ENCODE measurements around the gene GAPVD1. TPM values are rescaled to one million over a fixed set of nuclear protein-coding genes. Genes with fewer than 3 reads are reported as not detected.

GAPVD1 gene
- total RNA-seq, 1 experiment from 2014 or later, result 33.3 TPM

DNA sequence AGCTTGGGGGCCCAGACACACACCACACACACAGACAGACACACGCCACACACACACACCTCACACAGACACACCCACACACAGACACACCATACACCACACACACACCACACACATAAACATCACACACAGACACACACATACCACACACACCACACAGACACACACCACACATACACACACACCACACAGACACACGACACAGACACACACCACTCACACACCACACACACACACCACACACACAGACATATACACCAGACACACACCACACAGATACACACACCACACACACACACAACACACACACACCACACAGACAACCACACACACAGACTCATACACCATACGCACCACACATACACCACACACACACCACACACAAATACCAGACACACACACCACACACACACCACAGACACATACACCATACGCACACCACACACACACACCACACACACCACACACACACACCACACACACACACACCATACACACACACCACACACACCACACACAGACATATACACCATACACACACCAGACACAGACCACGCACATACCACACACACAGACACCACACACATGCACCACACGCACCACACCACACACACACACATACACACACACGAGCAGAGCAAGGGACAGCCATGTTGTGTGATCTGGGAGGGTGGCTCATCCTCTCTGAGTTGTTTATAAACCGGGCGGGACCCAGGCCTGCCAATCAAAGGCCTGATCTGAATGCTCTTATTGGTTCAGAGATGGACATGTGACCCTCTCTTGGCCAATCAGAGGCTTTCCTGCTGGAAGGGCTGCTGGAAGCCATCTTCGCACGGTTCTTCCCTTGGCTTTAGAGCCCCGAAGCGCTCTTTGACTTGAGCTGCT is 148.3 kb downstream of the GAPVD1 start (continued):
- TF ChIP-seq FOXJ3 (CRISPR knock-in tag; IDR thresholded peaks at IDR 0.05; ENCODE audit: borderline replicate concordance) (no peak), TP53 (CRISPR knock-in tag; IDR thresholded peaks at IDR 0.05) (no peak), ZNF671 (CRISPR knock-in tag; IDR thresholded peaks at IDR 0.05) (no peak), ZNF263 (CRISPR knock-in tag; IDR thresholded peaks at IDR 0.05; ENCODE audit: low read depth) (no peak), USF1 (CRISPR knock-in tag; IDR thresholded peaks at IDR 0.05) (peak; percentile 91), NFE2L1 (CRISPR knock-in tag; IDR thresholded peaks at IDR 0.05) (0 out of 2 replicates have a peak, but pooled peaks have one; percentile 21)

GRCh38 chr9:125410522-125410894 is 148.9 kb downstream of the GAPVD1 start:
- Mint-ChIP-seq H3K27ac (no peak overlapping the region), H3K4me3 (no peak overlapping the region), H3K9me3 (peaks cover 7% of the 10 kb centered on the region; the same call in 1 of the 2 replicates), H3K27me3 (ENCODE audit: low read depth) (peaks cover 31% of the 10 kb centered on the region), H3K36me3 (no peaks in the 10 kb centered on the region), H3K4me1 (peaks cover 12% of the 10 kb centered on the region)
- DNase-seq (ENCODE audit: low spot score) (no peak), ATAC-seq (no peak)
- CTCF ChIA-PET, result no interaction called here
- no peak for TF ChIP-seq CREB1 (CRISPR knock-in tag; IDR thresholded peaks at IDR 0.05)
- TF ChIP-seq, protein P1, sequence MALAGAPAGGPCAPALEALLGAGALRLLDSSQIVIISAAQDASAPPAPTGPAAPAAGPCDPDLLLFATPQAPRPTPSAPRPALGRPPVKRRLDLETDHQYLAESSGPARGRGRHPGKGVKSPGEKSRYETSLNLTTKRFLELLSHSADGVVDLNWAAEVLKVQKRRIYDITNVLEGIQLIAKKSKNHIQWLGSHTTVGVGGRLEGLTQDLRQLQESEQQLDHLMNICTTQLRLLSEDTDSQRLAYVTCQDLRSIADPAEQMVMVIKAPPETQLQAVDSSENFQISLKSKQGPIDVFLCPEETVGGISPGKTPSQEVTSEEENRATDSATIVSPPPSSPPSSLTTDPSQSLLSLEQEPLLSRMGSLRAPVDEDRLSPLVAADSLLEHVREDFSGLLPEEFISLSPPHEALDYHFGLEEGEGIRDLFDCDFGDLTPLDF (CRISPR knock-in tag; IDR thresholded peaks at IDR 0.05), result no peak
- TF ChIP-seq TP53 (CRISPR knock-in tag; IDR thresholded peaks at IDR 0.05), result no peak
- no peak for TF ChIP-seq MXD4 (CRISPR knock-in tag; IDR thresholded peaks at IDR 0.05; ENCODE audit: borderline replicate concordance)
- no peak for TF ChIP-seq ZSCAN18 (CRISPR knock-in tag; IDR thresholded peaks at IDR 0.05)
- TF ChIP-seq ZNF317 (CRISPR knock-in tag; IDR thresholded peaks at IDR 0.05; ENCODE audit: borderline replicate concordance, low read depth), result no peak
- TF ChIP-seq, protein P2, sequence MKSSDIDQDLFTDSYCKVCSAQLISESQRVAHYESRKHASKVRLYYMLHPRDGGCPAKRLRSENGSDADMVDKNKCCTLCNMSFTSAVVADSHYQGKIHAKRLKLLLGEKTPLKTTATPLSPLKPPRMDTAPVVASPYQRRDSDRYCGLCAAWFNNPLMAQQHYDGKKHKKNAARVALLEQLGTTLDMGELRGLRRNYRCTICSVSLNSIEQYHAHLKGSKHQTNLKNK (CRISPR knock-in tag; IDR thresholded peaks at IDR 0.05), result no peak
- no peak for TF ChIP-seq CREM (CRISPR knock-in tag; IDR thresholded peaks at IDR 0.05)
- no peak for TF ChIP-seq MAX (CRISPR knock-in tag; IDR thresholded peaks at IDR 0.05)
- POLR2A ChIA-PET, result no interaction called here

- ChIA-PET POLR2A (no interaction called here), CTCF (interaction anchor here (0.6 to 1.3 kb wide), 2 partner anchors 16 to 154 kb away, joined by 4 read pairs; no protein-coding TSS in a partner anchor)
- H3K27ac Mint-ChIP-seq, result no peak overlapping the region
- TF ChIP-seq, protein P3, sequence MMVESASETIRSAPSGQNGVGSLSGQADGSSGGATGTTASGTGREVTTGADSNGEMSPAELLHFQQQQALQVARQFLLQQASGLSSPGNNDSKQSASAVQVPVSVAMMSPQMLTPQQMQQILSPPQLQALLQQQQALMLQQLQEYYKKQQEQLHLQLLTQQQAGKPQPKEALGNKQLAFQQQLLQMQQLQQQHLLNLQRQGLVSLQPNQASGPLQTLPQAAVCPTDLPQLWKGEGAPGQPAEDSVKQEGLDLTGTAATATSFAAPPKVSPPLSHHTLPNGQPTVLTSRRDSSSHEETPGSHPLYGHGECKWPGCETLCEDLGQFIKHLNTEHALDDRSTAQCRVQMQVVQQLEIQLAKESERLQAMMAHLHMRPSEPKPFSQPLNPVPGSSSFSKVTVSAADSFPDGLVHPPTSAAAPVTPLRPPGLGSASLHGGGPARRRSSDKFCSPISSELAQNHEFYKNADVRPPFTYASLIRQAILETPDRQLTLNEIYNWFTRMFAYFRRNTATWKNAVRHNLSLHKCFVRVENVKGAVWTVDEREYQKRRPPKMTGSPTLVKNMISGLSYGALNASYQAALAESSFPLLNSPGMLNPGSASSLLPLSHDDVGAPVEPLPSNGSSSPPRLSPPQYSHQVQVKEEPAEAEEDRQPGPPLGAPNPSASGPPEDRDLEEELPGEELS (CRISPR knock-in tag; IDR thresholded peaks at IDR 0.05), result no peak
- no peak for TF ChIP-seq TEAD1 (CRISPR knock-in tag; IDR thresholded peaks at IDR 0.05)
- no peak for TF ChIP-seq GTF2I (CRISPR knock-in tag; conservative IDR thresholded peaks at IDR 0.05)
- no peak for TF ChIP-seq RELA (CRISPR knock-in tag; IDR thresholded peaks at IDR 0.05; ENCODE audit: borderline replicate concordance)
- TF ChIP-seq IRF1 (CRISPR knock-in tag; IDR thresholded peaks at IDR 0.05), result no peak
- TF ChIP-seq SMAD3 (CRISPR knock-in tag; IDR thresholded peaks at IDR 0.05; ENCODE audit: borderline replicate concordance), result no peak
- TF ChIP-seq ELF4 (CRISPR knock-in tag; IDR thresholded peaks at IDR 0.05; ENCODE audit: low read depth), result no peak
- no peak for TF ChIP-seq ZNF219 (CRISPR knock-in tag; IDR thresholded peaks at IDR 0.05; ENCODE audit: borderline replicate concordance)
- TF ChIP-seq ZNF232 (CRISPR knock-in tag; IDR thresholded peaks at IDR 0.05), result no peak
- TF ChIP-seq, protein P4, sequence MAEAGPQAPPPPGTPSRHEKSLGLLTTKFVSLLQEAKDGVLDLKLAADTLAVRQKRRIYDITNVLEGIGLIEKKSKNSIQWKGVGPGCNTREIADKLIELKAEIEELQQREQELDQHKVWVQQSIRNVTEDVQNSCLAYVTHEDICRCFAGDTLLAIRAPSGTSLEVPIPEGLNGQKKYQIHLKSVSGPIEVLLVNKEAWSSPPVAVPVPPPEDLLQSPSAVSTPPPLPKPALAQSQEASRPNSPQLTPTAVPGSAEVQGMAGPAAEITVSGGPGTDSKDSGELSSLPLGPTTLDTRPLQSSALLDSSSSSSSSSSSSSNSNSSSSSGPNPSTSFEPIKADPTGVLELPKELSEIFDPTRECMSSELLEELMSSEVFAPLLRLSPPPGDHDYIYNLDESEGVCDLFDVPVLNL (CRISPR knock-in tag; IDR thresholded peaks at IDR 0.05; ENCODE audit: borderline replicate concordance, low read depth), result no peak
Measured at GRCh38 chr9:125411171-125411756, 149.6 kb downstream of the GAPVD1 start.

More at GRCh38 chr9:125411171-125411756, 149.6 kb downstream of the GAPVD1 start:
- Mint-ChIP-seq H3K9me3 (peaks cover 7% of the 10 kb centered on the region; the same call in 1 of the 2 replicates), H3K4me3 (no peak overlapping the region), H3K4me1 (peaks cover 12% of the 10 kb centered on the region), H3K36me3 (no peaks in the 10 kb centered on the region), H3K27me3 (ENCODE audit: low read depth) (peaks cover 31% of the 10 kb centered on the region)
- DNase-seq (ENCODE audit: low spot score) (no peak), ATAC-seq (no peak)
